ENCODE results near the gene WDR90. TPM values are rescaled to one million over a fixed set of nuclear protein-coding genes. Genes with fewer than 3 reads are reported as not detected.

WDR90 gene
- total and polyA plus RNA-seq, 2 experiments from 2014 or later = 25.9 to 42.2 TPM

- Mint-ChIP-seq H3K9me3 (no peaks in the 10 kb centered on the region), H3K4me1 (no peaks in the 10 kb centered on the region; the same call in 2 of the 3 replicates), H3K4me3 (peak overlapping the region; percentile 74), H3K27me3 (ENCODE audit: insufficient read depth, low read depth, poor library complexity) (peaks cover 63% of the 10 kb centered on the region), H3K27ac (no peak overlapping the region), H3K36me3 (ENCODE audit: low read depth) (no peaks in the 10 kb centered on the region)
- TF ChIP-seq JUNB (IDR thresholded peaks at IDR 0.05; ENCODE audit: unreplicated experiment) = no peak
- no peak for TF ChIP-seq EZH2 (IDR thresholded peaks at IDR 0.05; ENCODE audit: low read depth, unreplicated experiment)
- no peak for TF ChIP-seq REST (IDR thresholded peaks at IDR 0.05; ENCODE audit: unreplicated experiment)
- no peak for TF ChIP-seq POLR2AphosphoS5 (IDR thresholded peaks at IDR 0.05; ENCODE audit: low read depth)
- TF ChIP-seq ZNF462 (CRISPR knock-in tag; IDR thresholded peaks at IDR 0.05) = no peak
- TF ChIP-seq CREB1 (CRISPR knock-in tag; IDR thresholded peaks at IDR 0.05; ENCODE audit: low read depth) = no peak
- no peak for TF ChIP-seq ZNF331 (CRISPR knock-in tag; IDR thresholded peaks at IDR 0.05; ENCODE audit: low read depth)
- no peak for TF ChIP-seq ZNF114 (CRISPR knock-in tag; IDR thresholded peaks at IDR 0.05)
- no peak for TF ChIP-seq STAT1 (IDR thresholded peaks at IDR 0.05; ENCODE audit: unreplicated experiment)
- TF ChIP-seq ETS1 (IDR thresholded peaks at IDR 0.05) = no peak
- TF ChIP-seq CTCF (conservative IDR thresholded peaks at IDR 0.05; ENCODE audit: low read depth in 2 of 2) = no peak
- TF ChIP-seq NANOG (IDR thresholded peaks at IDR 0.05; ENCODE audit: borderline replicate concordance) = no peak
- no peak for TF ChIP-seq EZH2phosphoT487 (IDR thresholded peaks at IDR 0.05; ENCODE audit: unreplicated experiment)
- ATAC-seq = no peak
- Histone ChIP-seq H3K4me2 (peak overlapping the region; percentile 94; the same call in 1 of the 2 replicates), H3K27ac (ENCODE audit: low read depth) (no peak overlapping the region), H3F3A (replicated peaks; ENCODE audit: low read depth) (0 out of 2 replicates have a peak, but pooled peaks cover 6% of the 10 kb centered on the region), H2AFZ (no peak overlapping the region), H3K4me1 (ENCODE audit: insufficient read depth) (no peaks in the 10 kb centered on the region), H3K36me3 (ENCODE audit: insufficient read depth) (no peaks in the 10 kb centered on the region), H3K4me3 (peak overlapping the region; percentile 67; the same call in 1 of the 2 replicates), H4K20me1 (replicated peaks; ENCODE audit: insufficient read depth) (no peaks in the 10 kb centered on the region; the same call in 1 of the 2 replicates), H3K9me2 (ENCODE audit: insufficient read depth) (no peaks in the 10 kb centered on the region), H3K79me2 (replicated peaks; ENCODE audit: insufficient read depth) (no peaks in the 10 kb centered on the region), H3K27me3 (ENCODE audit: insufficient read depth) (peaks cover 71% of the 10 kb centered on the region)
- DNase-seq (ENCODE audit: low spot score) = no peak
Observed at GRCh38 chr16:707062-707538, 57.9 kb downstream of the WDR90 start.
